GM23338 (cell line): Measurements from ENCODE around the gene FRZB. TPM values are rescaled to one million over a fixed set of nuclear protein-coding genes. Genes with fewer than 3 reads are reported as not detected.

Source experiments
- ATAC-seq: fragments of 200-7000 bp; cut with Tn5 transposase; 3 replicates; pipeline ENCODE4 v1.9.1; 2020
- DNase-seq: peaks from one replicate; pipeline ENCODE4 v3.0.0-alpha.2; 2015; ENCODE audit warnings: low spot score
- H2AFZ ChIP-seq: fragments of 200-600 bp; sonication (generic); 2 replicates; pipeline ENCODE4 v1.8.0; 2016; ENCODE audit warnings: antibody characterized with exemption, mild to moderate bottlenecking, moderate library complexity
- H3F3A ChIP-seq: fragments of 200-600 bp; sonication (generic); replicated peaks from 2 replicates; pipeline ENCODE4 v1.8.0; 2017; ENCODE audit warnings: antibody characterized with exemption, mixed run types, low read depth
- H3K27ac ChIP-seq: fragments of 200-600 bp; sonication (generic); 2 replicates; pipeline ENCODE4 v1.6.1; 2016; ENCODE audit warnings: low read depth
- H3K27me3 ChIP-seq: fragments of 200-600 bp; sonication (generic); 2 replicates; pipeline ENCODE4 v1.8.0; 2016; ENCODE audit warnings: mild to moderate bottlenecking, mixed run types, moderate library complexity; ENCODE audit not compliant: insufficient read depth
- H3K36me3 ChIP-seq: fragments of 200-600 bp; sonication (generic); 2 replicates; pipeline ENCODE4 v1.8.0; 2016; ENCODE audit warnings: mild to moderate bottlenecking; ENCODE audit not compliant: insufficient read depth
- H3K4me1 ChIP-seq: fragments of 200-600 bp; sonication (generic); 2 replicates; pipeline ENCODE4 v1.8.0; 2016; ENCODE audit warnings: mild to moderate bottlenecking, moderate library complexity; ENCODE audit not compliant: insufficient read depth
- H3K4me2 ChIP-seq: fragments of 200-600 bp; sonication (generic); 2 replicates; pipeline ENCODE4 v1.7.1; 2017; ENCODE audit warnings: mixed run types
- H3K4me3 ChIP-seq: fragments of 200-600 bp; sonication (generic); 2 replicates; pipeline ENCODE4 v1.6.1; 2016; ENCODE audit warnings: mixed run types
- H3K79me2 ChIP-seq: fragments of 200-600 bp; sonication (generic); replicated peaks from 2 replicates; pipeline ENCODE4 v1.8.0; 2017; ENCODE audit warnings: mild to moderate bottlenecking; ENCODE audit not compliant: insufficient read depth
- H3K9me2 ChIP-seq: fragments of 200-600 bp; sonication (generic); 2 replicates; pipeline ENCODE4 v1.8.0; 2017; ENCODE audit not compliant: insufficient read depth
- H4K20me1 ChIP-seq: fragments of 200-600 bp; sonication (generic); replicated peaks from 2 replicates; pipeline ENCODE4 v1.8.0; 2017; ENCODE audit warnings: mild to moderate bottlenecking; ENCODE audit not compliant: insufficient read depth
- H3K27ac Mint-ChIP-seq: 2 replicates; pipeline ENCODE4 v1.8.0; 2020; ENCODE audit warnings: inconsistent platforms, mild to moderate bottlenecking, moderate library complexity, mixed read lengths
- H3K27me3 Mint-ChIP-seq: 3 replicates; pipeline ENCODE4 v1.8.0; 2022; ENCODE audit warnings: low read depth, mild to moderate bottlenecking, moderate library complexity, mixed read lengths, inconsistent platforms; ENCODE audit not compliant: insufficient read depth, poor library complexity
- H3K36me3 Mint-ChIP-seq: 3 replicates; pipeline ENCODE4 v1.8.0; 2021; ENCODE audit warnings: low read depth, mild to moderate bottlenecking, inconsistent platforms, moderate library complexity, mixed read lengths
- H3K4me1 Mint-ChIP-seq: 3 replicates; pipeline ENCODE4 v1.8.0; 2020; ENCODE audit warnings: mild to moderate bottlenecking, inconsistent platforms, mixed read lengths
- H3K4me3 Mint-ChIP-seq: 3 replicates; pipeline ENCODE4 v1.8.0; 2021; ENCODE audit warnings: moderate library complexity, mild to moderate bottlenecking, inconsistent platforms, mixed read lengths
- H3K9me3 Mint-ChIP-seq: 3 replicates; pipeline ENCODE4 v1.8.0; 2020; ENCODE audit warnings: moderate library complexity, mild to moderate bottlenecking, inconsistent platforms, mixed read lengths
- CREB1 ChIP-seq: fragments of 250-450 bp; sonication (Bioruptor Pico); IDR thresholded peaks from 2 replicates; pipeline ENCODE4 v1.5.0; 2020; ENCODE audit warnings: low read depth, mild to moderate bottlenecking, moderate library complexity
- EZH2 ChIP-seq: fragments of 200-600 bp; sonication (generic); IDR thresholded peaks from one replicate; pipeline ENCODE4 v1.8.0; 2017; ENCODE audit warnings: antibody characterized with exemption, mild to moderate bottlenecking, low read depth; ENCODE audit not compliant: unreplicated experiment
- EZH2phosphoT487 ChIP-seq: fragments of 200-600 bp; sonication (generic); IDR thresholded peaks from one replicate; pipeline ENCODE4 v1.8.1; 2018; ENCODE audit warnings: antibody characterized with exemption; ENCODE audit not compliant: unreplicated experiment
- JUNB ChIP-seq: IDR thresholded peaks from one replicate; pipeline ENCODE4 v1.6.1; 2016; ENCODE audit warnings: antibody characterized with exemption; ENCODE audit not compliant: unreplicated experiment
- NANOG ChIP-seq: IDR thresholded peaks from 2 replicates; pipeline ENCODE4 v1.6.1; 2016; ENCODE audit warnings: antibody characterized with exemption, borderline replicate concordance
- POLR2AphosphoS5 ChIP-seq: IDR thresholded peaks from 2 replicates; pipeline ENCODE4 v1.6.1; 2016; ENCODE audit warnings: antibody characterized with exemption, low read depth
- STAT1 ChIP-seq: IDR thresholded peaks from one replicate; pipeline ENCODE4 v1.6.1; 2016; ENCODE audit warnings: antibody characterized with exemption; ENCODE audit not compliant: unreplicated experiment
- ZNF114 ChIP-seq: fragments of 250-450 bp; sonication (Bioruptor Pico); IDR thresholded peaks from 2 replicates; pipeline ENCODE4 v1.5.0; 2020; ENCODE audit warnings: mild to moderate bottlenecking, moderate library complexity
- long read RNA-seq: library from polyadenylated mRNA; unstranded; transcript quantifications from one replicate; pipeline ENCODE4 v2.0.0, GENCODE V29; 2020; ENCODE audit not compliant: unreplicated experiment
- polyA plus RNA-seq: library from polyadenylated mRNA; unstranded; fragments of >200 nt; fragmentation: Nextera tagmentation; extraction: Ambion mirVana; gene quantifications from 2 replicates; pipeline ENCODE4 v1.2.1, GENCODE V29; 2016
- total RNA-seq: library from RNA; depleted of rRNA; stranded (reverse); fragments of >200 nt; shearing (Covaris generic); gene quantifications from 2 replicates; pipeline ENCODE4 v1.2.3, GENCODE V29; 2014; rRNA removed

FRZB gene, protein sequence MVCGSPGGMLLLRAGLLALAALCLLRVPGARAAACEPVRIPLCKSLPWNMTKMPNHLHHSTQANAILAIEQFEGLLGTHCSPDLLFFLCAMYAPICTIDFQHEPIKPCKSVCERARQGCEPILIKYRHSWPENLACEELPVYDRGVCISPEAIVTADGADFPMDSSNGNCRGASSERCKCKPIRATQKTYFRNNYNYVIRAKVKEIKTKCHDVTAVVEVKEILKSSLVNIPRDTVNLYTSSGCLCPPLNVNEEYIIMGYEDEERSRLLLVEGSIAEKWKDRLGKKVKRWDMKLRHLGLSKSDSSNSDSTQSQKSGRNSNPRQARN
- total RNA-seq = 0.52 and 1.0 TPM in 2 replicates
- polyA plus RNA-seq = 1.2 and 1.5 TPM in 2 replicates
- long read RNA-seq, partial matches to known transcripts = 0 of 1 reads
- long read RNA-seq, other reads (novel, unspliced or antisense) = 0 of 1 reads

DNA sequence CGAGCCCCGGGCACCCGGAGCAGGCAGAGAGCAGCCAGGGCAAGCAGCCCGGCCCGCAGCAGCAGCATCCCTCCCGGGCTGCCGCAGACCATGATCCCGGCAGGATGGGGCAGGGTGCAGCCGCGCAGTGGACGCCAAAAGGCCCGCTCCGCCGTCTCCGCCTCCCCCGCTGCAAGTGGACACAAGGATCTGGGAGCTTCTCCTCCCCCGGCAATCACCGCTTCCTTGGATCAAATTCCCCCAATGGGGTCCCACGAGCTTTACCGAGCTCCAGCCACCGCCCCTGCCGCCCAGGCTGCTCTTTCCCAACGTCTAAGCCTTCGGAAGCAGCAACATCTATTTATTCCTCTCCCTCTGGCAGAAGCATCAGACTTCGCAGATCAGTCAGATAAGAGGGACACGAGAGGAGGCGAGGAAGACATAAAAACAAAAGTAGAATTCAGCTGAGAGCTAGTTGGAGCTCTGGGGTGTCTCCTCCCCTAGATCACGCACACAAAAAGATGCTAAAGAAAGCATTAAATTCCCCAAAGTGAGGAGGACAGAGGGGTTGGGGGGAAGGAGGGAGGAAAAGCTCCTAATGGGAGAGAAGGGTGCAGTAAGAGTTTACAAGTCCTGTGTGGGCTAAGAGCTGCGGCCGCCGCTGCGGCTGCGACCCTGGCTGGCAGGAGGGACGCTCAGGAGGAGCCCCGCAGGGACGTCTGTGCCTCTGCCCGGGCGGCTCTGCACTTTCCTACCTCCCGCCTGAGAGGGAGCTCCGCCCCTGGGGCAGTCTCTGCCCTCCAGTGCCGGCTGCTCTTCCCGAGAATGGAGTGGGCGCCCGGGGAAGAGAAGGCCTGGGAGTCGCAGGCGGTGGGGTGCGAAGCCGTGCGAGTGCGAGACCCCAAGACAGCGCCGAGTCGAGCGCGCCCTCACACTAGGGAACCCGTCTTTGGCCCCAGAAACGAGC, at the start of gene FRZB:
Gene FRZB (minus strand): TSS at position 177 of the 946 bp plus-strand sequence. CDS start 85 bp downstream, at position 92.
- Histone ChIP-seq H3K9me2 (no peaks in the 10 kb centered on the region), H3K4me1 (peaks cover 14% of the 10 kb centered on the region), H3K4me2 (peak within 1 kb of the TSS; percentile 100), H2AFZ (peak within 1 kb of the TSS; percentile 99), H4K20me1 (no peaks in the 10 kb centered on the region), H3K36me3 (no peaks in the 10 kb centered on the region), H3K4me3 (peak within 1 kb of the TSS; percentile 94), H3F3A (0 out of 2 replicates have a peak, but pooled peaks cover 4% of the 10 kb centered on the region), H3K27ac (no peak within 1 kb of the TSS), H3K27me3 (peaks cover 41% of the 10 kb centered on the region), H3K79me2 (no peaks in the 10 kb centered on the region)
- Mint-ChIP-seq H3K9me3 (no peaks in the 10 kb centered on the region; the same call in 2 of the 3 replicates), H3K36me3 (no peaks in the 10 kb centered on the region; the same call in 2 of the 3 replicates), H3K27ac (no peak within 1 kb of the TSS), H3K4me3 (peak within 1 kb of the TSS; percentile 88), H3K4me1 (peaks cover 16% of the 10 kb centered on the region), H3K27me3 (peaks cover 29% of the 10 kb centered on the region)
- ATAC-seq (peak; percentile 83), DNase-seq (peak; percentile 81)
- TF ChIP-seq CREB1 = no peak
- no peak for TF ChIP-seq STAT1
- TF ChIP-seq NANOG = no peak
- peak; percentile 57 for TF ChIP-seq EZH2
- no peak for TF ChIP-seq POLR2AphosphoS5
- TF ChIP-seq ZNF114 = no peak
- no peak for TF ChIP-seq EZH2phosphoT487

DNA sequence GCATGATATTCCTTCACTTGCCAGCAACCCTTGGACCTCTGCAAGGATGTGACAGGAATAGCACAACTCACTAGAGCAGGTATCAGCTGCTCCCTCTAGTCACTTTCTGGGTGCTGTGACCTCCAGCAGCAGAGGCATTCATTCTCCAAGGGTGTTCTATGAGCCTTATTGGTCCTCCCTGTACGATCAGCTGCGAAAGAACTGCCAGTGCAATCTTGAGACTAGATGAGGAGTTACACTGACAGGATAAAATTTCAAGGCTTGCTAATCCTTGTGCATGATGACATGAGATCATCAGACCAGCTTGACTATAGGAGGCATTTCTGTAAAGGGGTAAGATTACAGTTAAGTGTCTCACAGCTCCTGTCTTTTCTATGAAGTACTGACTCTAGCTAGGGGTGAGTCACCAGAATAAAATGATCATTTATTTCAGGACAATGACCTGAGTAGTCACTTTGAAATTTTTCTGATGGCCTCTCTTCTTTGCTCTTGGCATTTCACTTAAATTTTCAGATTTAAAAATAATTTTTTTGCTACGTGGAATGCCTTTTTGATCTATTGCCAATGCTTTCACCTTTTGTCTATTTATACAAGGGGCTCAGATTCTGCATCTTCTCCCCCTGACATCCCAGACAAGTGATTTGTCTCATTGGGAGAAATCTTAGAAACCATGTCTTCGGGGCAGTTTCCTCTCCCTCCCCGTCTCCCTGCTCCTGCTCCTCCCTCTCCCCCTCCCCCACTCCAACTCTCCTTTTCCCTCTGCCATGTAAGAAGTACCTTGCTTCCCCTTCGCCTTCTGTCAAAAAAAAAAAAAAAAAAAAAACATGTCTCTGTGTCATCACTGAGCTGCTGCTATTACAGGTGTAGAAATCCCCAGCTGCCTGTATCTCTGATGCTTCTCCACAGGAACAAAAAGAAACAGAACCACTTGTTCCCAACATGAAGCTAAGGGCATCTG, 49.2 kb upstream of the FRZB start:
- H3K4me1 Mint-ChIP-seq = peaks cover 14% of the 10 kb centered on the region
- H3K27me3 Mint-ChIP-seq = peaks cover 2% of the 10 kb centered on the region
- H3K4me3 Mint-ChIP-seq = no peak overlapping the region
- Histone ChIP-seq H3K4me2 (no peak overlapping the region), H3F3A (no peaks in the 10 kb centered on the region), H3K4me3 (no peak overlapping the region), H3K36me3 (peaks cover 9% of the 10 kb centered on the region; the same call in 1 of the 2 replicates), H3K27ac (peak overlapping the region; percentile 42; the same call in 1 of the 2 replicates), H3K9me2 (no peaks in the 10 kb centered on the region), H4K20me1 (no peaks in the 10 kb centered on the region), H3K4me1 (peaks cover 8% of the 10 kb centered on the region; the same call in 1 of the 2 replicates), H3K27me3 (no peaks in the 10 kb centered on the region), H3K79me2 (no peaks in the 10 kb centered on the region), H2AFZ (no peak overlapping the region)
- peaks cover 16% of the 10 kb centered on the region; the same call in 1 of the 3 replicates for H3K36me3 Mint-ChIP-seq
- no peak overlapping the region for H3K27ac Mint-ChIP-seq
- H3K9me3 Mint-ChIP-seq = no peaks in the 10 kb centered on the region
- no peak for TF ChIP-seq JUNB
- no peak for TF ChIP-seq EZH2
- TF ChIP-seq EZH2phosphoT487 = no peak
- ATAC-seq (peak; percentile 44; the same call in 2 of the 3 replicates), DNase-seq (no peak)
